HEK293 (cell line): ENCODE data around the gene SEMA4D.

Source experiments
- CTCF ChIP-seq: fragments of 450-650 bp; formaldehyde crosslinking; IDR thresholded peaks from 2 replicates; pipeline ENCODE4 v1.5.1; 2016; ENCODE audit warnings: missing biosample characterization, missing genetic modification characterization
- HOXA7 ChIP-seq: sonication (generic); formaldehyde crosslinking; IDR thresholded peaks from 2 replicates; pipeline ENCODE4 v1.8.1; 2022; ENCODE audit warnings: missing genetic modification reagents, borderline replicate concordance
- HOXD13 ChIP-seq: sonication (generic); formaldehyde crosslinking; IDR thresholded peaks from 2 replicates; pipeline ENCODE4 v1.8.0; 2022; ENCODE audit warnings: missing genetic modification reagents, borderline replicate concordance
- PBX3 ChIP-seq: sonication (generic); formaldehyde crosslinking; IDR thresholded peaks from 2 replicates; pipeline ENCODE4 v1.8.1; 2022; ENCODE audit warnings: mild to moderate bottlenecking, moderate library complexity, missing genetic modification reagents
- SALL2 ChIP-seq: fragments of 450-650 bp; formaldehyde crosslinking; IDR thresholded peaks from 2 replicates; pipeline ENCODE4 v1.5.0; 2017; ENCODE audit warnings: missing biosample characterization, mild to moderate bottlenecking, missing genetic modification characterization, borderline replicate concordance
- SCRT2 ChIP-seq: fragments of 450-650 bp; formaldehyde crosslinking; IDR thresholded peaks from 2 replicates; pipeline ENCODE4 v1.5.1; 2016; ENCODE audit warnings: missing biosample characterization, missing genetic modification characterization
- ZFP37 ChIP-seq: fragments of 450-650 bp; formaldehyde crosslinking; IDR thresholded peaks from 2 replicates; pipeline ENCODE4 v1.5.1; 2016; ENCODE audit warnings: missing biosample characterization, missing genetic modification characterization
- ZNF488 ChIP-seq: fragments of 450-650 bp; formaldehyde crosslinking; IDR thresholded peaks from 2 replicates; pipeline ENCODE4 v1.5.1; 2016; ENCODE audit warnings: missing biosample characterization, missing genetic modification characterization
- ZNF639 ChIP-seq: fragments of 450-650 bp; formaldehyde crosslinking; IDR thresholded peaks from 2 replicates; pipeline ENCODE4 v1.5.1; 2016; ENCODE audit warnings: missing biosample characterization, missing genetic modification characterization

- TF ChIP-seq CTCF (tag by site-specific recombination), result no peak
- TF ChIP-seq PBX3 (CRISPR knock-in tag), result no peak
- no peak for TF ChIP-seq HOXD13
- no peak for TF ChIP-seq ZNF488
- no peak for TF ChIP-seq ZNF639 (tag by site-specific recombination)
- no peak for TF ChIP-seq ZFP37 (tag by site-specific recombination)
- TF ChIP-seq HOXA7 (CRISPR knock-in tag), result no peak
- no peak for TF ChIP-seq SALL2 (tag by site-specific recombination)
- TF ChIP-seq SCRT2 (tag by site-specific recombination), result no peak
Measured at GRCh38 chr9:89394412-89394811, 103.5 kb downstream of the SEMA4D start.
